MM.1S (cell line): Measurements from ENCODE around the gene OVOL1.

ENCODE experiments used
- CTCF ChIP-seq: fragments of 300-600 bp; sonication (generic); IDR thresholded peaks from 2 replicates; pipeline ENCODE4 v1.5.1; 2016; ENCODE audit warnings: antibody characterized with exemption, low read length, mixed read lengths
- EZH2 ChIP-seq: fragments of 300-600 bp; sonication (generic); optimal IDR thresholded peaks from 2 replicates; pipeline ENCODE3; 2017; ENCODE audit warnings: low read depth, mild to moderate bottlenecking, antibody characterized with exemption, low read length, mixed read lengths
- EZH2phosphoT487 ChIP-seq: fragments of 300-600 bp; sonication (generic); IDR thresholded peaks from 2 replicates; pipeline ENCODE4 v1.6.1; 2018; ENCODE audit warnings: antibody characterized with exemption, low read length

GRCh38 chr11:65794570-65795510, 8.0 kb downstream of the OVOL1 start:
- TF ChIP-seq CTCF (no peak), EZH2 (no peak), EZH2phosphoT487 (no peak)
